Common myeloid progenitor, CD34-positive (primary cell): ENCODE data around the gene HSPA6.

Experiments
- CTCF ChIA-PET: fragments of 350-600 bp; sonication (Branson Sonifier 250); formaldehyde crosslinking; loops from one replicate; lab custom pipeline; 2021; ENCODE audit warnings: antibody characterized with exemption; lab: Charles Lee
- POLR2A ChIA-PET: fragments of 350-600 bp; sonication (Branson Sonifier 250); formaldehyde crosslinking; loops from one replicate; lab custom pipeline; 2021; ENCODE audit warnings: antibody characterized with exemption; lab: Charles Lee
- DNase-seq, 3 donors: peaks; one replicate each; pipeline versions ENCODE4 v3.0.0 to v3.0.0-alpha.2; 2013
- H3K27ac ChIP-seq, 2 experiments: 1 replicate in 1 of 2; 2 replicates in 1 of 2; pipeline ENCODE4 v1.7.0; 2013; ENCODE audit warnings: inconsistent platforms in 2 of 2, low read length in 2 of 2, mild to moderate bottlenecking in 2 of 2, low read depth in 1 of 2, moderate library complexity in 1 of 2; ENCODE audit not compliant: severe bottlenecking in 2 of 2, insufficient read depth in 1 of 2, poor library complexity in 1 of 2
- H3K27me3 ChIP-seq, 5 experiments: replicated peaks in 2 of 5; 1 replicate in 3 of 5; 2 replicates in 2 of 5; pipeline versions ENCODE4 v1.6.1 to v1.7.0; 2013; ENCODE audit warnings: low read length in 4 of 5, mild to moderate bottlenecking in 2 of 5, moderate library complexity in 2 of 5, inconsistent platforms in 1 of 5; ENCODE audit not compliant: insufficient read depth in 5 of 5, control insufficient read depth in 4 of 5
- H3K36me3 ChIP-seq, 4 experiments: 1 replicate in 2 of 4; 2 replicates in 2 of 4; pipeline versions ENCODE4 v1.6.1 to v1.7.0; 2013; ENCODE audit warnings: low read length in 3 of 4, control low read depth in 1 of 4, mild to moderate bottlenecking in 1 of 4; ENCODE audit not compliant: control insufficient read depth in 4 of 4, insufficient read depth in 4 of 4
- H3K4me1 ChIP-seq, 4 experiments: 1 replicate in 3 of 4; 2 replicates in 1 of 4; pipeline versions ENCODE4 v1.6.1 to v1.7.1; 2013; ENCODE audit warnings: low read length in 3 of 4, mild to moderate bottlenecking in 3 of 4, control low read depth in 1 of 4, inconsistent platforms in 1 of 4, moderate library complexity in 1 of 4; ENCODE audit not compliant: control insufficient read depth in 4 of 4, insufficient read depth in 4 of 4; ENCODE audit errors: control extremely low read depth in 1 of 4
- H3K4me3 ChIP-seq, 7 experiments: 1 replicate in 4 of 7; 2 replicates in 3 of 7; pipeline versions ENCODE4 v1.5.1 to v1.7.0; 2013; ENCODE audit warnings: mild to moderate bottlenecking in 7 of 7, low read length in 6 of 7, moderate library complexity in 6 of 7, inconsistent platforms in 2 of 7, low read depth in 2 of 7, control low read depth in 1 of 7; ENCODE audit not compliant: insufficient read depth in 4 of 7, control insufficient read depth in 1 of 7; ENCODE audit errors: extremely low read depth in 1 of 7
- H3K9me3 ChIP-seq, 5 experiments: 1 replicate in 4 of 5; 2 replicates in 1 of 5; pipeline versions ENCODE4 v1.6.1 to v1.7.1; 2013; ENCODE audit warnings: low read length in 4 of 5, mild to moderate bottlenecking in 2 of 5, inconsistent platforms in 1 of 5, low read depth in 1 of 5, moderate library complexity in 1 of 5; ENCODE audit not compliant: control insufficient read depth in 4 of 5, insufficient read depth in 2 of 5; ENCODE audit errors: control extremely low read depth in 1 of 5
- WGBS: methylation state at CpG from one replicate; pipeline ENCODE4 v1.1.5; 2013; ENCODE audit not compliant: insufficient coverage; 5-methylcytosine and 5-hydroxymethylcytosine counted together

Gene HSPA6

GRCh38 chr1:161495490-161495889 lies 28.9 kb upstream of the HSPA6 start:
- Histone ChIP-seq H3K27ac (no peak overlapping the region), H3K27me3 (peaks cover 0 to 52% (median 20%) of the 10 kb centered on the region in 5 experiments), H3K4me3 (no peak overlapping the region), H3K4me1 (peaks cover 10 to 35% (median 13%) of the 10 kb centered on the region in 4 experiments), H3K9me3 (no peaks in the 10 kb centered on the region), H3K36me3 (no peaks in the 10 kb centered on the region)
- DNase-seq = no peak
- ChIA-PET CTCF (interaction anchor here (1.1 to 2.2 kb wide), 3 partner anchors 11 to 246 kb away, joined by 3 to 11 read pairs (median 3); partner anchors contain the start of gene FCGR2A), POLR2A (no interaction called here)

- Histone ChIP-seq H3K36me3 (no peaks in the 10 kb centered on the region), H3K27me3 (peaks cover 0 to 35% (median 11%) of the 10 kb centered on the region in 5 experiments), H3K9me3 (no peaks in the 10 kb centered on the region), H3K4me3 (no peak overlapping the region), H3K4me1 (peaks cover 0 to 37% (median 6%) of the 10 kb centered on the region in 4 experiments), H3K27ac (no peak overlapping the region)
- no CpG with 5 or more reads among the region's 1 CpG for WGBS
- CTCF ChIA-PET = interaction anchor here (1.4 kb wide), 1 partner anchor 21 kb away, joined by 3 read pairs; no protein-coding TSS in a partner anchor
- POLR2A ChIA-PET = no interaction called here
- DNase-seq = no peak
These were observed 26.4 kb upstream of the HSPA6 start for GRCh38 chr1:161497961-161498360.

GRCh38 chr1:161498646-161499045 lies 25.7 kb upstream of the HSPA6 start:
- no peak overlapping the region for H3K27ac ChIP-seq
- peaks cover 0 to 43% (median 7%) of the 10 kb centered on the region in 4 experiments for H3K4me1 ChIP-seq
- POLR2A ChIA-PET = no interaction called here
- no peaks in the 10 kb centered on the region for H3K9me3 ChIP-seq
- H3K4me3 ChIP-seq = no peak overlapping the region
- CTCF ChIA-PET = no interaction called here
- 100% methylated on average over 1 of the region's 2 CpGs for WGBS
- no peak for DNase-seq
- no peaks in the 10 kb centered on the region for H3K36me3 ChIP-seq
- H3K27me3 ChIP-seq = peaks cover 0 to 34% (median 10%) of the 10 kb centered on the region in 5 experiments

- peaks cover 0 to 35% (median 10%) of the 10 kb centered on the region in 5 experiments for H3K27me3 ChIP-seq
- H3K4me3 ChIP-seq = no peak overlapping the region
- DNase-seq = no peak
- no peaks in the 10 kb centered on the region for H3K36me3 ChIP-seq
- H3K4me1 ChIP-seq = peaks cover 0 to 45% (median 7%) of the 10 kb centered on the region in 4 experiments
- no peaks in the 10 kb centered on the region for H3K9me3 ChIP-seq
- POLR2A ChIA-PET = no interaction called here
- H3K27ac ChIP-seq = no peak overlapping the region
- CTCF ChIA-PET = no interaction called here
- WGBS = 42% methylated on average over 3 of the region's 8 CpGs
These were observed 25.0 kb upstream of the HSPA6 start for GRCh38 chr1:161499099-161500039.

- WGBS = 100% methylated on average over 1 of the region's 1 CpG
- no peaks in the 10 kb centered on the region for H3K36me3 ChIP-seq
- CTCF ChIA-PET = interaction anchor here (1.4 kb wide), 1 partner anchor 16 kb away, joined by 5 read pairs; no protein-coding TSS in a partner anchor
- DNase-seq = no peak
- no peaks in the 10 kb centered on the region for H3K9me3 ChIP-seq
- POLR2A ChIA-PET = no interaction called here
- H3K4me1 ChIP-seq = peaks cover 12 to 64% (median 16%) of the 10 kb centered on the region in 4 experiments
- H3K27me3 ChIP-seq = peaks cover 0 to 35% (median 10%) of the 10 kb centered on the region in 5 experiments
- no peak overlapping the region for H3K4me3 ChIP-seq
- no peak overlapping the region for H3K27ac ChIP-seq
These were observed 23.1 kb upstream of the HSPA6 start for GRCh38 chr1:161501234-161501633.

- Histone ChIP-seq H3K9me3 (no peaks in the 10 kb centered on the region), H3K4me3 (no peak overlapping the region), H3K27me3 (peaks cover 0 to 33% (median 10%) of the 10 kb centered on the region in 5 experiments), H3K4me1 (peaks cover 12 to 73% (median 25%) of the 10 kb centered on the region in 4 experiments), H3K27ac (no peak overlapping the region), H3K36me3 (no peaks in the 10 kb centered on the region)
- CTCF ChIA-PET = interaction anchor here (0.7 to 2.0 kb wide), 3 partner anchors 10 to 17 kb away, joined by 3 to 8 read pairs (median 5); no protein-coding TSS in a partner anchor
- WGBS = 95% methylated on average over 4 of the region's 4 CpGs
- POLR2A ChIA-PET = no interaction called here
- no peak for DNase-seq
These were observed 22.2 kb upstream of the HSPA6 start for GRCh38 chr1:161502181-161502580.
